CD4-positive, alpha-beta T cell treated with Interferon alpha-2 for 1 hour (primary cell): ENCODE measurements around the gene SPRYD4.
"Not testable (repeated sequence)": the region's sequence is repeated elsewhere in the genome, so short reads cannot be mapped to it uniquely, and the experiment has no call there.

Source experiments
- DNase-seq, 2 donors: peaks; one replicate each; pipeline ENCODE4 v3.0.0-alpha.2; 2020 to 2022

The SPRYD4 gene

GRCh38 chr12:56468216-56469006 is at the start of gene SPRYD4:
Gene SPRYD4 (plus strand): TSS chr12:56468578. CDS start chr12:56468592, 14 bp downstream.
- peak; percentile 96 for DNase-seq

- no peak for DNase-seq
Measured at GRCh38 chr12:56420411-56420810, 48.0 kb upstream of the SPRYD4 start.

GRCh38 chr12:56425193-56425592 is 43.2 kb upstream of the SPRYD4 start:
- DNase-seq: no peak

GRCh38 chr12:56425940-56426438 is 42.4 kb upstream of the SPRYD4 start:
- DNase-seq: no peak

GRCh38 chr12:56431288-56431687 is 37.1 kb upstream of the SPRYD4 start:
- DNase-seq: no peak

GRCh38 chr12:56431850-56432249 is 36.5 kb upstream of the SPRYD4 start:
- DNase-seq: no peak

GRCh38 chr12:56434828-56435227 is 33.5 kb upstream of the SPRYD4 start:
- DNase-seq: no peak

GRCh38 chr12:56437430-56438176 is 30.8 kb upstream of the SPRYD4 start:
- DNase-seq: no peak

GRCh38 chr12:56443208-56443607 is 25.2 kb upstream of the SPRYD4 start:
- not testable (repeated sequence) for DNase-seq

GRCh38 chr12:56448860-56449621 is 19.3 kb upstream of the SPRYD4 start, which contains the start of gene TIMELESS:
Gene TIMELESS (minus strand): TSS chr12:56449426. CDS start chr12:56434170, 15,256 bp downstream.
- peak; percentile 84 to 87 for DNase-seq

- DNase-seq: no peak
Measured at GRCh38 chr12:56449622-56449984, 18.8 kb upstream of the SPRYD4 start.

GRCh38 chr12:56450241-56450640 is 18.1 kb upstream of the SPRYD4 start:
- DNase-seq: no peak

- DNase-seq: no peak
Measured at GRCh38 chr12:56451147-56451546, 17.2 kb upstream of the SPRYD4 start.

- DNase-seq: no peak
Measured at GRCh38 chr12:56454557-56454956, 13.8 kb upstream of the SPRYD4 start, which contains the start of gene MIP. Gene MIP (minus strand): TSS chr12:56454657. CDS start chr12:56454613, 44 bp downstream.

GRCh38 chr12:56457817-56458216 is 10.6 kb upstream of the SPRYD4 start:
- DNase-seq: no peak

- DNase-seq: no peak
Measured at GRCh38 chr12:56461235-56462159, 6.9 kb upstream of the SPRYD4 start.

- DNase-seq: no peak
Measured at GRCh38 chr12:56462565-56462964, 5.8 kb upstream of the SPRYD4 start.

- DNase-seq: peak in 1 of 2 donors; percentile 9
Measured at GRCh38 chr12:56469007-56469930, 891 bp downstream of the SPRYD4 start.

- DNase-seq: no peak
Measured at GRCh38 chr12:56474389-56474788, 6.0 kb downstream of the SPRYD4 start.

GRCh38 chr12:56476143-56476542 is 7.8 kb downstream of the SPRYD4 start:
- DNase-seq: no peak

GRCh38 chr12:56476972-56477432 is 8.6 kb downstream of the SPRYD4 start:
- no peak for DNase-seq
